CD4-positive, alpha-beta T cell (primary cell): ENCODE measurements around the gene IFT74. TPM values are rescaled to one million over a fixed set of nuclear protein-coding genes. Genes with fewer than 3 reads are reported as not detected.

Experiments
- ATAC-seq: fragments of 200-7000 bp; cut with Tn5 transposase; one replicate; pipeline ENCODE4 v1.10.0; 2022; ENCODE audit warnings: mild to moderate bottlenecking; ENCODE audit not compliant: poor library complexity
- CTCF ChIA-PET: fragments of 350-600 bp; sonication (Branson Sonifier 250); formaldehyde crosslinking; loops from one replicate; lab custom pipeline; 2021; ENCODE audit warnings: antibody characterized with exemption, inconsistent platforms; lab: Charles Lee
- POLR2A ChIA-PET: fragments of 350-600 bp; sonication (Branson Sonifier 250); formaldehyde crosslinking; loops from one replicate; lab custom pipeline; 2021; ENCODE audit warnings: antibody characterized with exemption, inconsistent platforms; lab: Charles Lee
- DNase-seq, 14 experiments: peaks; one replicate each; pipeline ENCODE4 v3.0.0-alpha.2; 2013 to 2020; ENCODE audit warnings: mixed read lengths in 2 of 14
- H3K27ac ChIP-seq, 2 donors: one replicate each; pipeline versions ENCODE4 v1.5.1 to v1.7.0; 2013; ENCODE audit warnings: low read length in 2 of 2, low read depth in 1 of 2, mild to moderate bottlenecking in 1 of 2
- H3K27me3 ChIP-seq, 2 experiments: 1 replicate in 1 of 2; 2 replicates in 1 of 2; pipeline versions ENCODE4 v1.6.1 to v1.7.0; 2013; ENCODE audit warnings: low read length in 2 of 2, control low read depth in 1 of 2, mild to moderate bottlenecking in 1 of 2, moderate library complexity in 1 of 2; ENCODE audit not compliant: insufficient read depth in 2 of 2, control insufficient read depth in 1 of 2
- H3K36me3 ChIP-seq: one replicate; pipeline ENCODE4 v1.6.1; 2013; ENCODE audit warnings: low read length, control low read depth; ENCODE audit not compliant: insufficient read depth
- H3K4me1 ChIP-seq: one replicate; pipeline ENCODE4 v1.6.1; 2013; ENCODE audit warnings: low read length, control low read depth; ENCODE audit not compliant: insufficient read depth
- H3K4me3 ChIP-seq: one replicate; pipeline ENCODE4 v1.5.1; 2013; ENCODE audit warnings: mild to moderate bottlenecking, low read length, moderate library complexity
- H3K9me3 ChIP-seq, 2 experiments: 1 replicate in 1 of 2; 2 replicates in 1 of 2; pipeline versions ENCODE4 v1.6.1 to v1.7.0; 2013; ENCODE audit warnings: low read length in 2 of 2, mild to moderate bottlenecking in 2 of 2, control low read depth in 1 of 2, moderate library complexity in 1 of 2; ENCODE audit not compliant: control insufficient read depth in 1 of 2, insufficient read depth in 1 of 2
- H3K27ac Mint-ChIP-seq: one replicate; pipeline ENCODE4 v1.8.0; 2020; ENCODE audit warnings: mixed read lengths
- H3K27me3 Mint-ChIP-seq: one replicate; pipeline ENCODE4 v1.8.0; 2021; ENCODE audit warnings: mixed read lengths
- H3K36me3 Mint-ChIP-seq: one replicate; pipeline ENCODE4 v1.8.0; 2021; ENCODE audit warnings: low read depth, mixed read lengths
- H3K4me1 Mint-ChIP-seq: one replicate; pipeline ENCODE4 v1.8.0; 2021; ENCODE audit warnings: low read depth, mixed read lengths
- H3K4me3 Mint-ChIP-seq: one replicate; pipeline ENCODE4 v1.8.0; 2020; ENCODE audit warnings: mild to moderate bottlenecking, mixed read lengths
- H3K9me3 Mint-ChIP-seq: one replicate; pipeline ENCODE4 v1.8.0; 2020; ENCODE audit warnings: mixed read lengths
- CTCF ChIP-seq: fragments of 200-600 bp; IDR thresholded peaks from one replicate; pipeline ENCODE4 v1.8.0; 2022; ENCODE audit warnings: antibody characterized with exemption, mild to moderate bottlenecking
- intact Hi-C, 2 experiments: fragments of 100-400 bp; cut with DNase I in 1 of 2; cut with micrococcal nuclease in 1 of 2; formaldehyde crosslinking; loops; one replicate each; pipeline versions ENCODE4 v1.15.1 to v1.9.0; 2023 to 2025; cut with DNase I, micrococcal nuclease
- total RNA-seq, 174 experiments: library from RNA in 2 of 174; stranded (reverse) in 2 of 174; gene quantifications; one replicate each; pipeline ENCODE4 v1.2.3 and lab custom pipeline; 2021 to 2026

IFT74 gene
- total RNA-seq, 2 experiments from 2014 or later, result 7.3 to 7.7 TPM

- no peaks in the 10 kb centered on the region for H3K4me1 ChIP-seq
- peak in 12 of 14 experiments; percentile 16 to 54 (median 31) for DNase-seq
- TF ChIP-seq CTCF, result peak; percentile 77
- ATAC-seq, result peak; percentile 48
- ChIA-PET CTCF (no interaction called here), POLR2A (no interaction called here)
- H3K36me3 ChIP-seq, result no peaks in the 10 kb centered on the region
- H3K27ac ChIP-seq, result no peak overlapping the region
- no peaks in the 10 kb centered on the region for H3K4me1 Mint-ChIP-seq
- H3K9me3 Mint-ChIP-seq, result no peaks in the 10 kb centered on the region
- peaks cover 23% of the 10 kb centered on the region for H3K36me3 Mint-ChIP-seq
- intact Hi-C loops, result no loop called here
- H3K9me3 ChIP-seq, result no peaks in the 10 kb centered on the region
- H3K27ac Mint-ChIP-seq, result no peak overlapping the region
- no peaks in the 10 kb centered on the region for H3K27me3 Mint-ChIP-seq
- no peak overlapping the region for H3K4me3 Mint-ChIP-seq
- H3K4me3 ChIP-seq, result no peak overlapping the region
- H3K27me3 ChIP-seq, result no peaks in the 10 kb centered on the region
Observed at GRCh38 chr9:27033815-27034403, 77.7 kb downstream of the IFT74 start.

GRCh38 chr9:27037499-27037898, 81.3 kb downstream of the IFT74 start:
- H3K27ac Mint-ChIP-seq, result no peak overlapping the region
- no peaks in the 10 kb centered on the region for H3K4me1 Mint-ChIP-seq
- no peaks in the 10 kb centered on the region for H3K9me3 Mint-ChIP-seq
- Histone ChIP-seq H3K9me3 (no peaks in the 10 kb centered on the region), H3K27ac (no peak overlapping the region), H3K27me3 (no peaks in the 10 kb centered on the region), H3K4me1 (no peaks in the 10 kb centered on the region), H3K36me3 (no peaks in the 10 kb centered on the region), H3K4me3 (no peak overlapping the region)
- POLR2A ChIA-PET, result no interaction called here
- no peak overlapping the region for H3K4me3 Mint-ChIP-seq
- DNase-seq, result no peak
- CTCF ChIA-PET, result no interaction called here
- intact Hi-C loops, result no loop called here
- no peak for ATAC-seq
- no peaks in the 10 kb centered on the region for H3K27me3 Mint-ChIP-seq
- peaks cover 19% of the 10 kb centered on the region for H3K36me3 Mint-ChIP-seq
- no peak for TF ChIP-seq CTCF

- no peaks in the 10 kb centered on the region for H3K9me3 ChIP-seq
- Mint-ChIP-seq H3K36me3 (peaks cover 15% of the 10 kb centered on the region), H3K9me3 (no peaks in the 10 kb centered on the region), H3K4me3 (no peak overlapping the region), H3K4me1 (no peaks in the 10 kb centered on the region), H3K27me3 (no peaks in the 10 kb centered on the region), H3K27ac (no peak overlapping the region)
- TF ChIP-seq CTCF, result no peak
- H3K27me3 ChIP-seq, result no peaks in the 10 kb centered on the region
- no peak overlapping the region for H3K27ac ChIP-seq
- CTCF ChIA-PET, result interaction anchor here (0.6 kb wide), 1 partner anchor 214 kb away, joined by 4 read pairs; no protein-coding TSS in a partner anchor
- H3K4me3 ChIP-seq, result no peak overlapping the region
- POLR2A ChIA-PET, result no interaction called here
- no peaks in the 10 kb centered on the region for H3K36me3 ChIP-seq
- DNase-seq, result no peak
- no peaks in the 10 kb centered on the region for H3K4me1 ChIP-seq
- intact Hi-C loops, result no loop called here
- ATAC-seq, result no peak
Observed at GRCh38 chr9:27041746-27042145, 85.5 kb downstream of the IFT74 start.
